Endothelial cell of umbilical vein (primary cell): ENCODE data around the gene SNCAIP. TPM values are rescaled to one million over a fixed set of nuclear protein-coding genes. Genes with fewer than 3 reads are reported as not detected.

Source experiments
- BruUV-seq: library from RNA; stranded (reverse); fragments of 400-500 nt; replicated peaks from 2 replicates; lab custom pipeline; 2021; lab: Mats Ljungman, UMichigan
- CTCF ChIA-PET: fragments of 300-600, 350-600 bp; sonication (Branson Sonifier 250); formaldehyde crosslinking; loops from one replicate; lab custom pipeline; 2021; ENCODE audit warnings: antibody characterized with exemption, inconsistent platforms; lab: Charles Lee
- POLR2A ChIA-PET: fragments of 300-600, 350-600 bp; sonication (Branson Sonifier 250); formaldehyde crosslinking; loops from one replicate; lab custom pipeline; 2021; ENCODE audit warnings: antibody characterized with exemption, inconsistent platforms; lab: Charles Lee
- DNase-seq: peaks from one replicate; pipeline ENCODE4 v3.0.0-alpha.2; 2011; ENCODE audit warnings: low read depth, low spot score
- FAIRE-seq: peaks from 2 replicates; lab custom pipeline; 2011; peaks lifted over from hg19 to GRCh38; lab: Jason Lieb, UNC
- H2AFZ ChIP-seq: 2 replicates; pipeline ENCODE4 v1.6.0; 2012; ENCODE audit warnings: low read depth, low read length, control low read depth, inconsistent platforms
- H3K27ac ChIP-seq: 2 replicates; pipeline ENCODE4 v1.5.1; 2011; ENCODE audit warnings: low read depth, mild to moderate bottlenecking, control low read depth, low read length, moderate library complexity; ENCODE audit not compliant: insufficient read depth
- H3K27me3 ChIP-seq, 2 experiments: 2 replicates each; pipeline versions ENCODE4 v1.6.0 to v1.6.1; 2011; ENCODE audit warnings: low read length in 2 of 2, mixed read lengths in 1 of 2; ENCODE audit not compliant: control insufficient read depth in 2 of 2, insufficient read depth in 2 of 2
- H3K36me3 ChIP-seq, 2 experiments: 2 replicates in 1 of 2; 3 replicates in 1 of 2; pipeline ENCODE4 v1.5.1; 2011; ENCODE audit warnings: low read length in 2 of 2, mild to moderate bottlenecking in 1 of 2, moderate library complexity in 1 of 2; ENCODE audit not compliant: control insufficient read depth in 2 of 2, insufficient read depth in 2 of 2; ENCODE audit errors: extremely low read depth in 1 of 2
- H3K4me1 ChIP-seq: 3 replicates; pipeline ENCODE4 v1.5.1; 2011; ENCODE audit warnings: mild to moderate bottlenecking, low read length; ENCODE audit not compliant: control insufficient read depth, insufficient read depth; ENCODE audit errors: extremely low read depth
- H3K4me2 ChIP-seq: 2 replicates; pipeline ENCODE4 v1.6.1; 2011; ENCODE audit warnings: low read length, control low read depth, mixed read lengths; ENCODE audit not compliant: insufficient read depth
- H3K4me3 ChIP-seq, 3 experiments: fragments of 200-600 bp in 1 of 3; sonication (generic), shearing (Covaris generic) in 1 of 3; replicated peaks in 1 of 3; 2 replicates each; pipeline ENCODE4 v1.5.1; 2011 to 2016; ENCODE audit warnings: control low read depth in 3 of 3, low read length in 3 of 3, mild to moderate bottlenecking in 2 of 3, inconsistent platforms in 1 of 3, low read depth in 1 of 3, moderate library complexity in 1 of 3; ENCODE audit not compliant: insufficient read depth in 1 of 3
- H3K79me2 ChIP-seq: 2 replicates; pipeline ENCODE4 v1.6.0; 2012; ENCODE audit warnings: low read length, inconsistent platforms; ENCODE audit not compliant: control insufficient read depth, insufficient read depth
- H3K9ac ChIP-seq: replicated peaks from 2 replicates; pipeline ENCODE3; 2011; ENCODE audit warnings: low read length, control low read depth; ENCODE audit not compliant: insufficient read depth; ENCODE audit errors: extremely low read depth
- H3K9me1 ChIP-seq: replicated peaks from 3 replicates; pipeline ENCODE4 v1.6.0; 2011; ENCODE audit warnings: mild to moderate bottlenecking, low read length; ENCODE audit not compliant: control insufficient read depth, insufficient read depth; ENCODE audit errors: extremely low read depth
- H3K9me3 ChIP-seq: replicated peaks from 2 replicates; pipeline ENCODE4 v1.5.1; 2012; ENCODE audit warnings: low read length, inconsistent platforms; ENCODE audit not compliant: control insufficient read depth, insufficient read depth
- H4K20me1 ChIP-seq: replicated peaks from 2 replicates; pipeline ENCODE3; 2011; ENCODE audit warnings: mild to moderate bottlenecking, low read length; ENCODE audit not compliant: control insufficient read depth, insufficient read depth; ENCODE audit errors: extremely low read depth
- EZH2 ChIP-seq: IDR thresholded peaks from 2 replicates; pipeline ENCODE4 v1.6.1; 2012; ENCODE audit warnings: borderline replicate concordance, low read depth, mild to moderate bottlenecking, moderate library complexity, low read length, inconsistent platforms; ENCODE audit not compliant: severe bottlenecking
- FOS ChIP-seq: IDR thresholded peaks from 2 replicates; pipeline ENCODE4 v1.6.1; 2011; ENCODE audit warnings: mild to moderate bottlenecking, low read length, moderate library complexity, borderline replicate concordance; ENCODE audit not compliant: insufficient read depth
- GATA2 ChIP-seq: IDR thresholded peaks from 2 replicates; pipeline ENCODE4 v1.7.0; 2011; ENCODE audit warnings: low read depth, mild to moderate bottlenecking, moderate library complexity, mixed read lengths, low read length; ENCODE audit not compliant: insufficient read length, insufficient read depth
- JUN ChIP-seq: IDR thresholded peaks from 2 replicates; pipeline ENCODE4 v1.6.1; 2011; ENCODE audit warnings: borderline replicate concordance, low read depth; ENCODE audit not compliant: insufficient read length, insufficient read depth
- MAX ChIP-seq: IDR thresholded peaks from 2 replicates; pipeline ENCODE4 v1.6.1; 2011; ENCODE audit not compliant: insufficient read depth, insufficient read length
- MYC ChIP-seq: IDR thresholded peaks from one replicate; pipeline ENCODE4 v1.6.1; 2011; ENCODE audit warnings: mild to moderate bottlenecking, low read depth, low read length
- POLR2A ChIP-seq: IDR thresholded peaks from 2 replicates; pipeline ENCODE4 v1.6.1; 2012; ENCODE audit warnings: low read depth, mild to moderate bottlenecking, control low read depth, low read length
- POLR2AphosphoS5 ChIP-seq: IDR thresholded peaks from 2 replicates; pipeline ENCODE4 v1.6.1; 2012; ENCODE audit warnings: low read depth, mild to moderate bottlenecking, control low read depth, low read length, moderate library complexity; ENCODE audit not compliant: insufficient read depth
- dilution Hi-C: fragments of 300-500 bp; cut with MboI; formaldehyde crosslinking; loops from one replicate; pipeline ENCODE4 v1.15.0; 2019; ENCODE audit warnings: low sequenced_read_pairs; ENCODE audit not compliant: extremely low pct_ligation_motif_present
- intact Hi-C: fragments of 100-400 bp; cut with micrococcal nuclease; formaldehyde crosslinking; loops from one replicate; pipeline ENCODE4 v1.10.0; 2022
- polyA plus RNA-seq, 4 experiments: library from polyadenylated mRNA; depleted of rRNA in 3 of 4; stranded (reverse) in 3 of 4; unstranded in 1 of 4; fragments of >200 nt; gene quantifications; 2 replicates each; pipeline versions ENCODE4 v1.2.1 to v1.2.3, GENCODE V29; 2011 to 2012; ENCODE audit warnings: missing spikeins in 1 of 4
- total RNA-seq: library from RNA; stranded (reverse); gene quantifications from 2 replicates; pipeline ENCODE4 v1.2.3, GENCODE V29; 2021
- TF ChIP-seq, protein P1 (sequence below), 2 donors: IDR thresholded peaks; 1 replicate in 1 of 2; 2 replicates in 1 of 2; pipeline ENCODE4 v1.5.1; 2011; ENCODE audit warnings: low read length in 2 of 2, mild to moderate bottlenecking in 2 of 2, moderate library complexity in 2 of 2, control low read depth in 1 of 2, inconsistent platforms in 1 of 2, low read depth in 1 of 2; ENCODE audit not compliant: insufficient read depth in 1 of 2; ENCODE audit errors: extremely low read depth in 1 of 2

SNCAIP gene
- total and polyA plus RNA-seq, 2 donors (not counting 3 experiments of a cell fraction or from before 2014, with no cell fraction given), result 13.1 to 42.0 TPM

GRCh38 chr5:122273696-122274095, 38.3 kb upstream of the SNCAIP start:
- Histone ChIP-seq H3K79me2 (no peaks in the 10 kb centered on the region), H3K9me1 (no peaks in the 10 kb centered on the region), H2AFZ (no peak overlapping the region), H3K4me3 (no peak overlapping the region), H3K27me3 (no peaks in the 10 kb centered on the region), H3K4me2 (no peak overlapping the region), H3K9ac (no peak overlapping the region), H3K27ac (no peak overlapping the region), H3K36me3 (no peaks in the 10 kb centered on the region), H3K4me1 (no peaks in the 10 kb centered on the region), H4K20me1 (no peaks in the 10 kb centered on the region), H3K9me3 (no peaks in the 10 kb centered on the region)
- dilution Hi-C loops (no loop called here), intact Hi-C loops (no loop called here)
- POLR2A ChIA-PET, result no interaction called here
- no TSS peak for BruUV-seq
- FAIRE-seq, result no peak
- CTCF ChIA-PET, result interaction anchor here (1.2 to 2.4 kb wide), 2 partner anchors 12 to 84 kb away, joined by 3 to 5 read pairs; no protein-coding TSS in a partner anchor
- DNase-seq, result no peak
- no peak for TF ChIP-seq POLR2AphosphoS5
- TF ChIP-seq MYC, result no peak
- TF ChIP-seq, protein P1, sequence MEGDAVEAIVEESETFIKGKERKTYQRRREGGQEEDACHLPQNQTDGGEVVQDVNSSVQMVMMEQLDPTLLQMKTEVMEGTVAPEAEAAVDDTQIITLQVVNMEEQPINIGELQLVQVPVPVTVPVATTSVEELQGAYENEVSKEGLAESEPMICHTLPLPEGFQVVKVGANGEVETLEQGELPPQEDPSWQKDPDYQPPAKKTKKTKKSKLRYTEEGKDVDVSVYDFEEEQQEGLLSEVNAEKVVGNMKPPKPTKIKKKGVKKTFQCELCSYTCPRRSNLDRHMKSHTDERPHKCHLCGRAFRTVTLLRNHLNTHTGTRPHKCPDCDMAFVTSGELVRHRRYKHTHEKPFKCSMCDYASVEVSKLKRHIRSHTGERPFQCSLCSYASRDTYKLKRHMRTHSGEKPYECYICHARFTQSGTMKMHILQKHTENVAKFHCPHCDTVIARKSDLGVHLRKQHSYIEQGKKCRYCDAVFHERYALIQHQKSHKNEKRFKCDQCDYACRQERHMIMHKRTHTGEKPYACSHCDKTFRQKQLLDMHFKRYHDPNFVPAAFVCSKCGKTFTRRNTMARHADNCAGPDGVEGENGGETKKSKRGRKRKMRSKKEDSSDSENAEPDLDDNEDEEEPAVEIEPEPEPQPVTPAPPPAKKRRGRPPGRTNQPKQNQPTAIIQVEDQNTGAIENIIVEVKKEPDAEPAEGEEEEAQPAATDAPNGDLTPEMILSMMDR (IDR thresholded peaks at IDR 0.05; ENCODE audit: extremely low read depth in 1 of 2, insufficient read depth in 1 of 2, low read depth in 1 of 2, low read length in 2 of 2), result no peak
- TF ChIP-seq EZH2, result no peak
- no peak for TF ChIP-seq GATA2
- no peak for TF ChIP-seq JUN
- TF ChIP-seq MAX, result no peak
- no peak for TF ChIP-seq POLR2A
- no peak for TF ChIP-seq FOS
